RWPE1 (cell line): ENCODE data around the gene TBC1D4.
"Not testable (repeated sequence)": the region's sequence is repeated elsewhere in the genome, so short reads cannot be mapped to it uniquely, and the experiment has no call there.

Experiments used
- CTCF ChIA-PET: fragments of 350-600 bp; sonication (Branson Sonifier 250); formaldehyde crosslinking; extraction: SDS; loops from one replicate; lab custom pipeline; 2021; lab: Yijun Ruan, JAX
- POLR2A ChIA-PET: fragments of 400-600 bp; formaldehyde crosslinking; extraction: SDS; loops from one replicate; lab custom pipeline; 2020; ENCODE audit warnings: antibody characterized with exemption; ENCODE audit not compliant: low non-redundant PET; lab: Yijun Ruan, JAX
- DNase-seq: peaks from one replicate; pipeline ENCODE4 v3.0.0; 2012; ENCODE audit warnings: low spot score
- H3K27ac ChIP-seq: fragments of 450-650 bp; 2 replicates; pipeline ENCODE4 v1.5.1; 2017
- TF ChIP-seq, protein P1 (sequence below): fragments of 450-650 bp; conservative IDR thresholded peaks from 2 replicates; pipeline ENCODE4 v1.5.1; 2017; ENCODE audit warnings: low read depth, mild to moderate bottlenecking

TBC1D4 gene

DNA sequence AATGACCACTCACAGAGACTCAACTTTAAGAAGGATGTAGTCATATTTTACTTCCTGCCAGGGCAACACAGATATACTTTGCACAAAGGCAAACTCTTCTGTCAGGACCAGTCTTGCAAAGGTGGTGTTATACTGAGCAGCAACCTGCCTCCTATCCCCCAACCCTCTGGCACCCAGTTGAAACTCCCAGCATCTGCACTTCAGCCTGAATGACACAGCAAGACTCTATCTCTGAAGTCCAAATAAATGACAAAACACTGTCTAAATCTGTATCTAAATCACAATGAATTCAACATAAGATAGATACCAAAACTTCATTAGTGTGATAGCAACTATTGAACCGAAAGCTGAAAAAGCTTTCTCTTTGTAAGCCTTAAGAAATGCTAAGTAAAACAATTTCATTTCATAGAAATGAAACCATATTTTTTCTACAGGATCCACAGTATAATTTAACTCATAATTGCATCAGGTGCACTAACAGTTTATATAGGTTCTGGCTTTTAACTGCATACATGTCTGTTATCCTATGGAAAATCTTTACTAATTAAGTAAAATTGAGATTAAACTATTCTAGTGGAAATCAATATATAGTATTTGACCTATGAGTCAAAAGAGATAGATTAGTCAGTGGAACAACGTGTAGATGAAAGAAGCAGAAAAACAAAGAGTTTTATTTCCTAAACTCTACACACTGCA, 163.7 kb downstream of the TBC1D4 start:
- TF ChIP-seq, protein P1, sequence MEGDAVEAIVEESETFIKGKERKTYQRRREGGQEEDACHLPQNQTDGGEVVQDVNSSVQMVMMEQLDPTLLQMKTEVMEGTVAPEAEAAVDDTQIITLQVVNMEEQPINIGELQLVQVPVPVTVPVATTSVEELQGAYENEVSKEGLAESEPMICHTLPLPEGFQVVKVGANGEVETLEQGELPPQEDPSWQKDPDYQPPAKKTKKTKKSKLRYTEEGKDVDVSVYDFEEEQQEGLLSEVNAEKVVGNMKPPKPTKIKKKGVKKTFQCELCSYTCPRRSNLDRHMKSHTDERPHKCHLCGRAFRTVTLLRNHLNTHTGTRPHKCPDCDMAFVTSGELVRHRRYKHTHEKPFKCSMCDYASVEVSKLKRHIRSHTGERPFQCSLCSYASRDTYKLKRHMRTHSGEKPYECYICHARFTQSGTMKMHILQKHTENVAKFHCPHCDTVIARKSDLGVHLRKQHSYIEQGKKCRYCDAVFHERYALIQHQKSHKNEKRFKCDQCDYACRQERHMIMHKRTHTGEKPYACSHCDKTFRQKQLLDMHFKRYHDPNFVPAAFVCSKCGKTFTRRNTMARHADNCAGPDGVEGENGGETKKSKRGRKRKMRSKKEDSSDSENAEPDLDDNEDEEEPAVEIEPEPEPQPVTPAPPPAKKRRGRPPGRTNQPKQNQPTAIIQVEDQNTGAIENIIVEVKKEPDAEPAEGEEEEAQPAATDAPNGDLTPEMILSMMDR = no peak
- ChIA-PET POLR2A (no interaction called here), CTCF (no interaction called here)
- no peak for DNase-seq
- H3K27ac ChIP-seq = no peak overlapping the region

DNA sequence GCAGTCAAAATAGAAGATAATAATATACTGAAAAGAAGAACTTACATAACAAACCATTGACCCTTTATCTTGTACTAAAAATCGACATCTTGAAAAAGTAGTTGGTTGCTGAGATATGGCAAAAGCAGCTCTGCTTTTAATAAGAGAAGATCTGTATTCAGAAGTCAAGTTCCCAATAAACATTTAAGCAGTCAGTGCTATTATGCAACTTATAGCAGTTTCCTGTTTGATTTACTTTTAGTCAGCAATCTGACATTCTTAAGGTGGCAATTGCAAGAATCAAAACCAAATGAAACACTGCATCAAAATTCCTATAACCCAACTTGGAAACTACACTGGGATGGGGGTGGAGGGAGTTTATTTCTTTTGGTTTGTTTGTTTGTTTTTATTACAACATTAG, 165.5 kb downstream of the TBC1D4 start:
- CTCF ChIA-PET = no interaction called here
- DNase-seq = peak; percentile 2
- H3K27ac ChIP-seq = no peak overlapping the region
- POLR2A ChIA-PET = no interaction called here
- TF ChIP-seq, protein P1 = no peak

DNA sequence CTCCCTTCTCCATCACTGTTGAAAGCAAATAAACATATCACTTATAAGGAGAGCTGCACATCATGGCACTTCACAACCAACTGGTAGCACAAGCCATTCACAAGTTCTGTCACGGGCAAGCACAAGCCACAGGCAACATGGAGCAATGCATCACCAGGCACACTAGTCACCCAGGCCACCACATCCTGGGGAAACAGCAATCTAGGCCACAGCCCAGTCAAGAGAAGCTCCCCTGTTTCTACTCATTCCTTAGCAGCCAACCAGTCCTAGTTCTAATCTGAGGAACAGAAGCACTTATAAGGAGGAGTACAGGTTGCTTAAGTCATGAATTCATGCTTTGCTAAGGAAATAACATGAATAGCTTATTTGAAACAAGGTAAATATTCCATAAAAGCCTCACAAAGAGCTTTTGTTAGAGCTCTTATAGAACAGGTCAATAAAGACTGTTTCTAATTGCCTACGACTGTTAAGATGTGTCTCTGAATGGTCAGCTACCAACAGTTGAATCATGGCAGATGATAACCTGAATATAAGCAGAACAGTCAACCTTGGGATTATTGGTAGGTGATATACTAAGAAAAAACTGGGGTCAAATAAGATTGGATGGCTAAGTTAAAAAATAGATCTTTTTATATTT, 169.0 kb downstream of the TBC1D4 start:
- POLR2A ChIA-PET = no interaction called here
- H3K27ac ChIP-seq = no peak overlapping the region
- TF ChIP-seq, protein P1 = no peak
- CTCF ChIA-PET = no interaction called here
- DNase-seq = no peak

DNA sequence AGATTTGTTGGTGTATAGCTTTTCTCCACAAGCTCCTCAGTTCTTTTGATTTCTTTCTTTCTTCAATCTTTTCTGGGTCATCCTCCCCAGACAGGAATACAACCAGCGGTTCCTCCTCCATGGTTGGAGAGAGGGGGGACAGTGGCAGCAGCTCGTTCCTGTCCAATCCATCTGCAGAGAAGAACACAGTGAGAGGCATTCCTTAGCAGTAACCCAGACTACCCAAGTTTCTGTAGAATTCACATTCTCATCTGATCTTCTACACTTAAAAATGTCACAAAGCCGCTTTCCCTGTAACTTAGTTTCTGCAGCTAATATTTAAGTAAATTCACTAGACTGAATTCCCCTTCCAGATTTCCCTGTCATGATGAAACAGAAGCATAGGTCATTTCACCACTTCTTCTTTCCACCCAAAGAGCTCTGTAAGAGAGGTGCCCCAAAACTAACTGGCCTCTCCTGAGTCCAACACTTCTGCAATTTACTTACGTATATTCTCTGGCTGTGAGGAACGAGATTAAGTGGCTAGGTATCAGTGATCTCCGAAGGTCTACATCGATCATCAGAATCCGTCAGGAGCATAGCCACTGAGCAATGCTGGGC, 171.9 kb downstream of the TBC1D4 start:
- ChIA-PET POLR2A (no interaction called here), CTCF (no interaction called here)
- no peak for DNase-seq
- TF ChIP-seq, protein P1 = no peak
- no peak overlapping the region for H3K27ac ChIP-seq

DNA sequence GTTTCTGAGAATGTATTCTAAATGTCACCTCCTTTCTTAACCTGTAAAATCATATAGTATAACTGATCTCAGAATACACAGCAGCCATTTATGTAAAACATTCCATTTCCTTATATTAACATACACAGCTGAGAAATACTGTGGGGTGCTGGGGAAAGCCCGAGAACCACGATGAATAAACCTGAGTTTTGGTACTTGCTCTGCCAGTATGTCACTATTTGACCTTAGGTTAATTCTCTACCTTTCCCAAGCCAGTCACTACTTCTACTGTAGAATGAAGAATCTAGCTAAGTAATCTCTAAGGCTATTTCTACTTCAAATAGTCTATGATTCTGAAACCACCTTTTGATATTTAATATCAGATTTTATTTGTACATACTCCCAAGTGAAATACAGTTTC, 173.7 kb downstream of the TBC1D4 start:
- no peak overlapping the region for H3K27ac ChIP-seq
- no peak for DNase-seq
- TF ChIP-seq, protein P1 = no peak
- POLR2A ChIA-PET = no interaction called here
- CTCF ChIA-PET = no interaction called here

DNA sequence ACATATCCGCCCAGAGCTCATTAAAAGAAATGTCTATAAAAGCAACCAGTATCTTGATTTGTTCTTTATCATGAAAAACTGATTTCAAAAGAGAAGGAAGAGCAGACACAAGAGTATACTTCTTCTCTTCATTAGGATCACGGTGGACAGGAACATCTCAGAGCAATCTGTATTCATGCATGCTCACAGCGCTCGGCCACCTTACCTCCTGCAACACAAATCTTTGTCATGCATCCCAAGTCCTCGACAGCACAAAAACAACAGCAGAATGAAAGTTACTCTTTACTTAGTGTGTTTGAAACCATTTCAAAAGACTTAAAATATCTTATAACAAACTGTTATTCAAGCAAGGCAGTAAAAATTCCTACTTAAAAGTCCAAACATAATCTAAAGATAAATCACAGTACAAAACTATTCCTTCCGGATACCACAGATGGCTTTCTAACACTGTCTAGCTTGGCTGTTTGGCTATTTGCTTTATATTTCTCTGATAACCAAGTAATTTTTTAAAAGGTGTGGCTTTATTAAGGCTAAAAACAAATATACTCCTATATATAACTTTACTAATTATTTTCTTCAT, 174.5 kb downstream of the TBC1D4 start:
- TF ChIP-seq, protein P1 = no peak
- CTCF ChIA-PET = interaction anchor here (0.6 kb wide), 1 partner anchor 175 kb away, joined by 3 read pairs; no protein-coding TSS in a partner anchor
- POLR2A ChIA-PET = no interaction called here
- no peak for DNase-seq
- H3K27ac ChIP-seq = no peak overlapping the region

DNA sequence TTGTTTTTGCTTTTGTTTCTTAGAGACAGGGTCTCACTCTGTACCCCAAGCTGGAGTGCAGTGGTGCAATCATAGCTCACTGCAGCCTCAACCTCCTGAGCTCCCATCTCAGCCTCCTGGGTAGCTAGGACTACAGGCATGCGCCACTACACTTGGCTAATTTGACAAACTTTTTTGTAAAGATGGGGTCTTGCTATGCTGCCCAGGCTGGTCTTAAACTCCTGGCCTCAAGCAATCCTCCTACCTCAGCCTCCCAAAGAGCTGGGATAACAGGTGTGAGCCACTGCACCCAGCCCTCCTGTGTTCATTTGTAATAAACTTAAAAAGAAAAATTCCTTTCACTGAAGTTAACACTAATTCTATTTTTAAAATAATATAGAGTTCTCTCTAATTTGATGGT, 175.0 kb downstream of the TBC1D4 start:
- POLR2A ChIA-PET, DNase-seq, H3K27ac ChIP-seq: not testable (repeated sequence)
- CTCF ChIA-PET = interaction anchor here (0.6 kb wide), 2 partner anchors 51 to 176 kb away, joined by 3 read pairs; no protein-coding TSS in a partner anchor
